Endometrial microvascular endothelial cells (primary cell): Measurements from ENCODE around the gene HYDIN. TPM values are rescaled to one million over a fixed set of nuclear protein-coding genes. Genes with fewer than 3 reads are reported as not detected.

Source experiments
- in situ Hi-C: cut with HindIII; loops from 2 replicates; pipeline ENCODE4 v1.10.0; 2017; ENCODE audit warnings: low sequenced_read_pairs, low pct_unique_long_range_greater_than_20kb; ENCODE audit errors: inconsistent ontology term
- total RNA-seq: library from RNA; depleted of rRNA; stranded (reverse); fragments of >200 nt; gene quantifications from one replicate; pipeline ENCODE4 v1.2.3, GENCODE V29; 2015; ENCODE audit errors: inconsistent ontology term

HYDIN gene
- total RNA-seq, 1 donor from 2014 or later = not detected

DNA sequence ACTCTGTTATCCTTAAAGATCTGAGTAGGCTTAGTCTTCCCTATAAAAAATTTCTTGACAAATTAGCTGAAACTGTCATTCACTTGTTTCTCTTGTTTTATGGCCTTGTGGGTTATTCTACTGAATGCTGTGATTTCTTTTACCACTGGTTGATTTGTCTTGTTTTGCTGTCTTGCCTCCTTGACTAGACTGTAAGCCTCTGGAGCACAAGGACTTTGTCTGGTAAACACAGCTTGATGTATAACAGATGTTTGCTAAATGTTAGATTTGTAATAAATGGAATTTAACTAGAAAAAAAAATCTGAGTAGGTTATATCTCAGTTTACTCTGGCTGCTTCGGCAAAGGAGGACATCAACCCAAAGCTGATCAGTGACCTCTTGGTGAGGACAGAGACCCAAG lies 451.2 kb downstream of the HYDIN start:
- in situ Hi-C loops = no loop called here

DNA sequence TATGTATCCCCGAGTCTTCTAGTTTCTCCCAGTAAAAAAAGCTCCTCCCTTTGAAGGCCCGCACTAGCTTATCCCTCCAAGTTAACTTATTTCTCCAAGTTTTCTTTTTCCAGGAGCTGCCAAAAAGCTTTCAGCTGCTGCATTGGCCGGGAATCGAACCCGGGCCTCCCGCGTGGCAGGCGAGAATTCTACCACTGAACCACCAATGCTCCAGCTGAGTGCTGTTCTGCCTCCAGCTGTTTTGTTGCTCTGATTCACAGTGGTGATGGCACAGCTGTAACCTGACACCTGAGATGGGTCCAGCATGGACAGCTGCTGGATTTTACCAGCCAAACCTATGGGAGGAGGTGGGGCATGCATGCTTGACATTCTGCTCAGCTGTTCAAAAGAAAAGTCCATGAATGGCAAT lies 451.6 kb downstream of the HYDIN start:
- in situ Hi-C loops = no loop called here

DNA sequence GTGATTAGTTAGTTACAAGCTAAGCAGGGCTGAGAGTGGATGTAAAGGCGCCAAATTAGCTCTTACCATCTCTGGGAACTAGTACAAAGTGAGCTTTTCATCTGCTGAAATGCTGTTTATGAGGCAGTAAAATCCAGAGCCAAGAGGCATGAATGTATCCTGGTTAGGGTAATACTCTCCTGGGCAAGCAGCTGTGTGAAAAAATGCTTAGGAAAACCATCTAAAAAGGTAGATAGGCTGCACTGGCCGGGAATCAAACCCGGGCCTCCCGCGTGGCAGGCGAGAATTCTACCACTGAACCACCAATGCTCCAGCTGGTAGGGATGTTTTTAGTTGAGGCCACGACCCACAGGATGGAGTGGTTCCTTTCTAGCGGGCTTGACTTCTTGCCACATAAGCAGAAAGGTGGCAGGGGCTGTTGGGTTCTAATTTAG lies 452.5 kb downstream of the HYDIN start:
- in situ Hi-C loops = no loop called here

DNA sequence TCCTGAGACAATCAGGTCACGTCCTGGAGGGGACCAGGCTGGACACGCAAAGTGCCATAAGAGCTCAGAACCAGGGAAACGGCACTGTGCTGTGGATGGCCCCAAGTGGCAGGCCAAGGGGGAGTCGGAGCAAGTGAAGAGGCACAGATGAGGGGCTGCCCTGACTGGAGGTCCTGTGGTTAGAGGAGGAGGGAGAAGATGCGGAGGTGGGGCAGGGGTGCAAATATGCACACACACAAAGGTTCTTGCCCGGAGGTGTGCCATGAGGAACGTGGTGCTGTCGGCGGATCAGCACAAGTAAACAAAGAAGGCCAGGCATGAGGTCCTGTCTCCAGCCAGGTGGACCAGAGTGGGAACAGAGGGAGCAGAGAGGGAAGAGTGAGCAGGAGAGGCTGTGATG lies 453.0 kb downstream of the HYDIN start:
- in situ Hi-C loops = no loop called here

DNA sequence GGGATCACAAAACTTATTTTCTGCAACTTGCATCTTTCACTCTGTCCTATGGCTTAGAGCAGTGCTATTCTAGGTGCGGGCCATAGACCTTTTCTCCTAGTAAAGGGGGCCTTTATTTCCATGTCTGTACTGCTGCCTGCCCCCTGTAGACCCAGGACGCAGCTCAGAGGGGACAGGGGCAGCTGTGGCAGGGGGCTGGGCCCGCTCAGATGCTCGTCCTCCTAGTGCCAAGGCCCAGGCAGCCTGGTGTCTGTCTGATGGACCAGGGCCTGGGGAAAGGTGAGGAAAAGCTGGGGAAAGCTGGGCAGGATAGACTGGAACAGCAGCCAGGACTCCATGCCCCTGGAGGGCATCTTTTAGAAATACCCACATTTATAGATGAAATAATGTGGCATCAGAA lies 455.1 kb downstream of the HYDIN start:
- in situ Hi-C loops = no loop called here

DNA sequence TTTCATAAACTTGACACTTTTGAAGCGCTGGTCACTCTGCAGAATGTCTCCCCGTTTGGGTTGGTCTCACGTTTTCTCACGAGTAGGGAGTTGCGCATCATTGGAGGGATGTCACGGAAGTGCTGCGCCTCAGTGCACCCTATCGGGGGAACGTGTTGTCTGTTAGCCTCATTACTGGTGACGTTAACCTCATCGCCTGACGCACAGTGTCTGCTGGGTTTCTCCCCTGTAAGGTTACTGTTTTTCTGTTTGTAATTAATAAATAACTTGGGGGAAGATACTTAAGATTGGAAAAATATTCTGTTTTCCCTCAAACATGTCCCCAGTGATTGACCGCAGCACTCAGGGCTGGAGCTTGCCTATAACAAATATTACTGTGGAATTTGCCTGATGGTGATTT lies 456.3 kb downstream of the HYDIN start:
- in situ Hi-C loops = no loop called here

DNA sequence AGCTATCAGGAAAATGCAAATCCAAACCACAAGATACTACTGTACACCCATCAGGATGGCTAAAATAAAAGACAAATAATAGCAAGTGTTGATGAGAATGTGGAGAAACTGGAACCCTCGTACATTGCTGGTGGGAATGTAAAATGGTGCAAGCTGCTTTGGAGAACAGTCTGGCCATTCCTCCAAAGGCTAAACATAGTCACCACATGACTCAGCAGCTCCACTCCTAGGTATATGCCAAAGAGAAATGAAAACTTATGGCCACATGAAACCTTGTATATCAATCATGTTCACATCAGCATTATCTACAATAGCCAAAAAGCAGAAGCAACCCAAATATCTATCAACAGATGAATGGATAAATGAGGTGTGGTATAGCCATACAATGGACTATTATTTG lies 458.0 kb downstream of the HYDIN start:
- in situ Hi-C loops = no loop called here

DNA sequence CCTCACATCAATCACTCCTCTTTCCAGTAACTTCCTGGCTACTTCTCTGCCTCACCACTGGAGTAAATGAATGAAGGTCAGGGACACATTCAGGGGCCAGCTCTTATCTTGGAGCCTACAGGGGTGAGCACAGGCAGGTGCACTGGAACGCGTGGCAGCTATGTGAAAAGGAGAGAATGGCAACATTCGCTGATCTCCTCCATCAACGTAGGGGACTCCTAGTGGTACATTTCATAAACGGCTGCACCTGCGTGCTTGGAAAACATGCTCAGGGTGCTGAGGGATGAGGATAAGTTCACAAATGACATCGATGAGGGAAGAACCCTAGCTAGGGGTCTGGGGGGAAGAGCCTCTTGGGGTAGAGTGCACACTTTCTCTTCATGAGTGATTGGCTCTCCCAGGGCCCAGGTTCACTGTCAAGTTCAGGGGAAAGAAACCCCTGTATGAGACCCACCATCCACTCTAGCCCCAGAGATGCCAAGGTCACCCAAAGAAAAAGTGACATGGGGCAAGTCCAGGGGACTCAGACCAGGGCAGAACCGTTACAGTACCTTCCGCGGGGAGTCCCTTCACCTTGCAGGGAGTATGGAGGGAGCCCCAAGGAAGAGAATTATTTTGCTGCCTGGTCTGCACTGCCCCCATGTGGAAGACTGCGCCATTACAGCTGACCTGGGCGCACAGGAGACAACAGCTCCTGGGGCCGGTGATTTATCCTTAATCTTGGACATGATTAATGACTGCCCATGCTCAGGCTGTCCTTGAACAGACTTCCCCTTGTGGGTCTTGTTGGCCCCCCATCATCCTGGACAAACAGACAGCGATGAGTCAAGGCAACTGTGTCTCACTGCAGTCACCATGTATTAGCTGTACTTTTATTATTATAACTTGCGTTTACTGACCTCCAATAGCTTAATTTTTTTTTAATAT lies 459.6 kb downstream of the HYDIN start:
- in situ Hi-C loops = no loop called here

DNA sequence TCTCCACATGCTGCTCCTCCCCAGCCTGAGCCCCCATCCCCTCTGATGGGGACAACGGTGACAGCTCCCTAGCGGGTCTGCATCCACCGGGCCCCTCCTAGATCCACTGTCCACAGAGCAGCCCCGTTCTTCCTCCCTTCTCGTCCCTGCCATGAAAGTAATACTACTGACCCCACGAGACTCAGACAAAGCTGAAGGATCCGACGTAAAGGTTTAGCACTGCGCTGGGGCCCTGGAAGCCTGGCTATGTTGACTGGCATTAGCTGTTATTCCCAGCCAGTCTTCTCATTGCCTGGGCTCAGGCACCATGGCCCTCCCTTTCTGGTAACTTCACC lies 460.3 kb downstream of the HYDIN start:
- in situ Hi-C loops = no loop called here

DNA sequence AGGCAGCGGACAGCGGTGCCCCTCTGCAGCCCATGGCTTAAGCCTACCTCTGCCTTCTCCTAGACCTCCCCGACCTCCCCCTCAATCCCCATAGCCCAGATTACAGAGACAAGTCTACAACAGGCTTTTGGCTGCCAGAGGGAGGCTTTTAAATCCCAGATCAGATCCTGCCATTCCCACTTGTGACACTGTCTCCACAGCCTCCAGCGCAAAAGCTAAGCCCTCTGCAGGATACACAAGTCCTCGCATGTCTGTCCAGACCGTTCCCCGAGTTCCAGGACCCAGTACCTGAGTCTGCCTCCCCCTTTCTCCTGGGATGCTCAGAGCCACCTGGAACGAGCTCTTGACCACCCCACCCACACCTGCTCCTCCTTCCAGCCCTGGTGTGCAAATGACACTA lies 460.8 kb downstream of the HYDIN start:
- in situ Hi-C loops = no loop called here

DNA sequence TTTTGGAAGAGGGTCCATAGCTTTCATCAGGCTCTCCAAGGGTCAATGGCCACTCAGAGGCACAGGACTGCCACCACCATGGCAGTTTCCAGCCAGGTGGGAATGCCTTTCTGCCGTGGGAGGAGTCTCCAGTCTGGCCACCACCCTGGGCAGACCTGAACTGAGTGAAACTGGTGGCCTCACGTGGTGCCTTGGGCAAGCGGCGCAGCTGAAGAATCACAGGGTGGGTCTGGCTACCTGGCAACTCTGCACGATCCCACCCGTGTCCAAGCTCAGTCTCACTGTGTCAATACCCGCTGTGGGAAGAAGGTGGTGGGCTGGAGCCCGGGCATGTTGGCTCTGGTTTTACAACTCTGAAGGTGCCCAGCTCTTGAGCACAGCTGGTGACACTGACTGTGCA lies 461.4 kb downstream of the HYDIN start:
- in situ Hi-C loops = no loop called here

DNA sequence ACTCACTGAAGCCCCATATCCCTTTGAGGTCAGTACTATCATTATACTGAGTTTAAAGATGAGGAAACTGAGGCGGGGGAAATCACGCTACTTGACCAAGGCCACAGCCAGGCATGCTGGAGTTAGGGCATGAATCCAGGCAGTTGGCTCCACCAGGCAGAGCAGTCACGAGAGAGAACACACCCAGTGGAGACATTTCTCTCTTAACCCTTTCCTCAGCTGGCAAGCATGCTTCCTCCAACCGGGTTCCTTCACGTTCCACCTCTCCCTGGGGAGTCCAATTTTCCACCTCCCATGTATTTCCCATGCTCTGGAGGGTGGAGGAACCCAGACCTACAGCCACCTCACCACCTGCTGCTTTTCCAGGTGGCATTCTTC lies 462.3 kb downstream of the HYDIN start:
- in situ Hi-C loops = no loop called here

DNA sequence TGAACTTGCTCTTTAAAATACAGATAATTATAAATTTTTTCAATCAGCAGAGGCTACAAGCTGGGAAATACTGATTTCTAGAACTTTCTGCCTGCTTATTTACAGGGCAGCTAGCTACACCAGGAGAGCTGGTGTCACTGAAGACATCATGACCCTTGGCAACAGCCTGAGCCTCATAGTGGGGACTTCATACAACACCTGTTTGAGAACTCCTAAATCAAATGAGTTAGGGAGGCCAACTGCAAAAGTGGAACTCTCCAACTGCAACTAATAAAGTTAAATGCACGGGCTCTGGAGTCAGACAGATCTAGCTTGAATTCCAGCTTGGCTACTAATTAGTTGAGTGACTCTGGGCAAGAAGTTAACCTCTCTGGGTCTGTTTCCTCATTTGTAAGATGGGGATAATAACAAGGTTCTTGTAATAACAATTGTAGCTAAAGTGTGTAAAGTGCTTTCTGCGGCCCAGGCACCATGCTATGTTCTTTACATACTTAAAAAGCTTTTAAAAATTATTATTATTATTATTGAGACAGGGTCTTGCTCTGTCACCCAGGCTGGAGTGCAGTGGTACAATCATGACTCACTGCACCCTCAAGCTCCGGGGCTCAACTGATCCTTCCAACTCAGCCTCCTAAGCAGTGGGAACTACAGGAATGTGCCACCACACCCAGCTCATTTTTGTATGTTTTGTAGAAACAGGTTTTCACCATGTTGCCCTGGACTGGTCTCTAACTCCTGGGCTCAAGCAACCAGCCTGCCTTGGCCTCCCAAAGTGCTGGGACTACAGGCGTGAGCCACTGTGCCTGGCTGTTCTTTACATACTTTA lies 462.9 kb downstream of the HYDIN start:
- in situ Hi-C loops = no loop called here

DNA sequence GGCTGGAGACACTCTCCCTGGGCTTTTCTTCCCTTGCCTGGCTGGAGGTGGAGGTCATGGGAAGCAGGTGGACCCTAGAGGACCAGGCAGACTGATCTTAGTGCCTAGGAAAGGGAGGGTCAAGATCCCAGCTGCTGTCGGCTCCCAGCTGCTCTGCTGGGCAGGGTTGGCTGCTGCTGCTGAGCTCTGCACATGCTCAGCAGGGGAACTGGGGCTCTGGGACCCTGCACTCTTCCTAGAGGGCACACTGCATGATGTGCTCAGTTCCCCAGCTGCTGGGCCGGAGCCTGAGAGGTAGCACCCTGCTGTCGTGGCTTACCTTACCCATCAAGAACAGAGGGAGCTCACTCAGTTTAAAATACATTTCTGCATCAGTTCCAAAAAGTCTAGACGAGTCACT lies 463.9 kb downstream of the HYDIN start:
- in situ Hi-C loops = no loop called here

DNA sequence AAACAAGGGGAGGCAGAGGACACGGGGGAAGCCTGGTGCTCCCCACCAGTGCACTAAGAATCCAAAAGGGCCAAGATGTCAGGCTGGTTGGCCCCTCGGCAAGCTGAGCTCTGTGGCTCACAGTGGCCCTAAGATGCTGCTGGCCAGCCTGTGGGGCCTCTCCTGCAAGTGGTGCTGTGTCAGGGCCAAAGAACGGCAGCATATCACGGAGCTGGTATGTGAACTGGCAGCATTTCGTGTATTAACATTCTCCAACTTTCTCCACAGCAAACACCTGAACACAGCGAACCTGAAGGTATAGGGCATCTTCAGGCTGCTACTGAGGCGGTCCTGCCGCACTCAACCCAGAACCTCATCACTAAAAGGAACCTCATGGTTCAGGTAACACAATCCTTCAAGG lies 464.3 kb downstream of the HYDIN start:
- in situ Hi-C loops = no loop called here

DNA sequence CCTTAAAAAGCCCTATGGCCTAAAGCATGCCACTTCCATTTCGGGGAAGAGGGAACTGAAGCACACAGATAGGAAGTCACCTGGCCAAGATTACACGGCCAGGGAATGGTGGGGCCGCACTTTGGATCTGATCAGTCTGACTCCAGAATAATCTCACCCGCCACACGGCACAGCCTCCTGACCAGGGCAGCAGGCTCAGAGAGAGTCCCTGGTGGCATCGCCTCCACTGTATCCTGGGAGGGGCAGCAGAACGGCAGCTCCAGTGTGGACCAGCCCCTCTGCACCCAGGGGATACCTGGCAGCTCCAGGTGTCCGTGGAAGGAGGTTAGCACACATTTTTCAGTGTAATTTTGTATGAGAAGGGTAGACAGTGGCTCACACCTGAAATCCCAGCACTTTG lies 465.0 kb downstream of the HYDIN start:
- in situ Hi-C loops = no loop called here

DNA sequence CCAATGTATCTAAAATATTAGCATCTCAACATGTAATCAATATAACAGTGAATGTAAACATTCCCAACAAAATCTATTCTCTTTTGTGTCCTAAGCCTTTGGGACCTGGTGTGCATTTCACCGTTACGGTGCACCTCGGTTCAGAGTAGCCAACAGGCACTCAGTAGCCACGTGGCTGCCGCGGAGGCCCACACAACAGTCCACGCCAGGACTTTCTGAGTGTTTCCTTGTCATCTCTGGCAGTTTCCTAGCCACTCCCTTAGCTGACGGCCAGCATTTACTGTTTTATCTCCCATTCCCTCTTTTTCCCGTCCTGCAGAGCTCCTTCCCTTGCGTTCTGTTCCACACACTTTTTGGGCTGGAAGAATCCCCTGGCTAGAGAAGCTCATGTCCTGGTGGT lies 465.9 kb downstream of the HYDIN start:
- in situ Hi-C loops = no loop called here

DNA sequence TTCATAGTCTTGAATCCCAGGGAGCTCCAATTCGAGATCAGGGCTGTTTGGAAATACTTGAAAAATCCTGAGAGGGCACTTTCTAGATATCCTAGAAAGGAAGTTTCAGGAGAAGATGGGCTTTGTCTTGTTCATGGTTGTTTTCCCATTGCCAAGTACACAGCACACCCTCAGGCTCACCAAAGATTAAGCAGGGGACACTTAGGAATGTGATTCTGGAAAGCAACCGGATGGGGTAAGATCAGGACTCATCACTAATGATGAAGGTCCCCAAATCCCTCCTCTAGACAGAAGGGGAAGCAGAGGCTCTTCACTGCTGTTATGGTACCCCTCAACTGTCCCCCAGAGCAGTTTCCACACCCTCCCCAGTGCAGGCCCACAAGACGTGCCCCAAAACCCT lies 470.3 kb downstream of the HYDIN start:
- in situ Hi-C loops = no loop called here

DNA sequence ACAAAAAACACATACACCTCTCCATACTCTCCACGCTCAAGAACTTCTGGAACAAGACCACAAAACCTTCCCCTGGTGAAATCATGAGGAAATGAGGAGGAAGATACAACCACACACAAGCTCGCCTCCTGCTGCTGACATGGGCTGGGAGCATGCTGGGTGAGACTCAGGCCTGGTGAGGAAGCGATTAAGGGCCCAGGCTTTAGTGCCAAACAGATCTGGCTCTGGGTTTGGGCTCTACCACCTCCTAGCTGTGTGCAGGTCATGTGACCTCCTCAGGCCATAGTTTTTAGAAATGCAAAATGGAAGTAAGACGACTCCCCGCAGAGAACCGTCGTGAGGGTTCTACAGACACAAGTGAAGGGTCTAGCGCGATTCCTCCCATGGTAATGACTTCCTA lies 470.9 kb downstream of the HYDIN start:
- in situ Hi-C loops = no loop called here

DNA sequence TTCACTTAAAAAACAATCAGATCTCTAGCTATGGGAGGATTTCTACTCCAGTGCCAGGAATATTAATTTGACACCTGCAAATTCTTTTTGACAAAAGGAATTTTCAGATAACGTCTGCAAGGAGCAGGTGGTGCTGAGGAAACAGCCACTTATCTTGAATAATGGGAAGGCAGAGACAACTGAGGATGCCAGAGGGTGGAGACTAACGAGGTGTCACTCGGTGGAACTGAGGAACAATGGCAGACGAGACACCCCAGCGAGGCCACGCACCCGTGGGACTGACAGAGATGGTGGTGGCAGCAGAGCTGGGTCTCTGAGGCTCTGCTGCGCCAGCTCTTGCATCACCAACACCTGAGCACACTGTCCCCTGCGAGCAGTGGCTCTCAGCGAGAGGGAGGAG lies 471.7 kb downstream of the HYDIN start:
- in situ Hi-C loops = no loop called here
